Mononuclear cell (primary cell): ENCODE results near the gene ANO1. TPM values are rescaled to one million over a fixed set of nuclear protein-coding genes. Genes with fewer than 3 reads are reported as not detected.
"Not testable (repeated sequence)": the region's sequence is repeated elsewhere in the genome, so short reads cannot be mapped to it uniquely, and the experiment has no call there.

ENCODE experiments used
- H3K27me3 ChIP-seq: 2 replicates; pipeline ENCODE4 v1.6.0; 2011; ENCODE audit warnings: low read length, control low read depth; ENCODE audit not compliant: insufficient read depth
- H3K4me1 ChIP-seq: 2 replicates; pipeline ENCODE4 v1.5.1; 2011; ENCODE audit warnings: mild to moderate bottlenecking, low read length, control low read depth; ENCODE audit not compliant: insufficient read depth
- H3K4me3 ChIP-seq: 2 replicates; pipeline ENCODE4 v1.5.1; 2011; ENCODE audit warnings: mild to moderate bottlenecking, low read length, moderate library complexity
- H3K9me3 ChIP-seq: 2 replicates; pipeline ENCODE4 v1.5.1; 2011; ENCODE audit warnings: low read depth, mild to moderate bottlenecking, control low read depth, low read length
- total RNA-seq: library from RNA; depleted of rRNA; stranded (reverse); fragments of >200 nt; gene quantifications from one replicate; pipeline ENCODE4 v1.2.3, GENCODE V29; 2012

The ANO1 gene
- total RNA-seq, 1 donor: not detected

DNA sequence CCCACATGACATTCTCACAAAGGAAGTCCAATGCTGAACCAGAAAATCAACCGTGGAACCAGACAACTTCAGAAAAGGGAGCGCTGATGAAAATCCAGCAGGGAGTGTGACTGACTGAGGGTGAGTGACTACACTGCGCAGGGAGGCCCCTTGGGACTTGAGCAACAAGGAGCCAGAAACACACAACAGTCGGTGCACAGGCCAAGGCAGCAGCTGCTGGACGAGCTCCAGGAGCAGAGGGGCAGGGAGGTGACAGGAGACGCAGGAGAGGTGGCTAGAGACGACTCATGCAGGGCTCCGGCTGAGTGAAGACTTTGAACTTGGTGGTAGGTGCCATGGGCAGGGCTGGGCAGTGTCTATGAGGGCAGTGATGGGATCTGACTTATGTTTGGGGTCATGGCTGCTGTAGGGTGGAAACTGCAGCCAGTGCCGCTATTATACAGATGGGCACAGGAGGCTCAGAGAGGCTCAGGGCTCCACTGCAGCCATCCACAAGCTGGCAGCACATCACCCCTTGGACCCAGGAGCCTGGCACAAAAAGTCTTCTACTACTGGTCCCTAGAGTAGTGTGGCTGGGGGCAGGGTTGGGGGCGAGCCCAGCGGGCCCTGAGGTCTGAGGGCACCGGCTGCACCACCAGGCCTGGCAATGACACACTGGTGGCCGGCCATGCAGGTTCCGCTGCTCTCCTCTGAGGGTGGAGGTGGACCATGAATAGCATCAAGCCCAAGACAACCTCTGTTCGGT is 114.7 kb downstream of the ANO1 start:
- H3K27me3 ChIP-seq: no peaks in the 10 kb centered on the region

GRCh38 chr11:70193411-70194292 is 115.5 kb downstream of the ANO1 start:
- H3K4me3 ChIP-seq: no peak overlapping the region
- no peaks in the 10 kb centered on the region for H3K4me1 ChIP-seq
- no peaks in the 10 kb centered on the region for H3K9me3 ChIP-seq
- no peaks in the 10 kb centered on the region for H3K27me3 ChIP-seq

More for the DNA sequence above, 114.7 kb downstream of the ANO1 start:
- Histone ChIP-seq H3K4me1 (no peaks in the 10 kb centered on the region), H3K9me3 (no peaks in the 10 kb centered on the region), H3K4me3 (no peak overlapping the region)

- no peaks in the 10 kb centered on the region for H3K4me1 ChIP-seq
- no peaks in the 10 kb centered on the region for H3K9me3 ChIP-seq
- no peak overlapping the region for H3K4me3 ChIP-seq
- H3K27me3 ChIP-seq: no peaks in the 10 kb centered on the region
Observed at GRCh38 chr11:70194792-70195791, 117.0 kb downstream of the ANO1 start.

- no peak overlapping the region for H3K4me3 ChIP-seq
- H3K9me3 ChIP-seq: no peaks in the 10 kb centered on the region
- H3K4me1 ChIP-seq: peaks cover 36% of the 10 kb centered on the region
- H3K27me3 ChIP-seq: no peaks in the 10 kb centered on the region
Observed at GRCh38 chr11:70200212-70200844, 122.2 kb downstream of the ANO1 start.

DNA sequence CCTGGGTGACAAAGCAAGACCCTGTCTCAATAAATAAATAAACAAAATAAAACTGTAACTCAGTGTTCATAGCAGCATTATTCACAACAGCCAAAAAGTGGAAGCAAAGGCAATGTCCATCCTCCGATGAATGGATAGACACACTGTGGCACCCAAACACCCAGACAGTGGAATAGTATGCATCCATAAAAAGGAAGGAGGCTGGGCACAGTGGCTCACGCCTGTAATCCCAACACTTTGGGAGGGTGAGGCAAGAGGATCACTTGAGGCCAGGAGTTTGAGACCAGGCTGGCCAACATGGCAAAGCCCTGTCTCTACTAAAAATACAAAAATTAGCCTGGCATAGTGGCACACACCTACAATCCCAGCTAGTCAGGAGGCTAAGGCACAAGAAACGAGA is 122.9 kb downstream of the ANO1 start:
- not testable (repeated sequence) for H3K27me3 ChIP-seq, H3K4me3 ChIP-seq, H3K9me3 ChIP-seq
- H3K4me1 ChIP-seq: peaks cover 42% of the 10 kb centered on the region

DNA sequence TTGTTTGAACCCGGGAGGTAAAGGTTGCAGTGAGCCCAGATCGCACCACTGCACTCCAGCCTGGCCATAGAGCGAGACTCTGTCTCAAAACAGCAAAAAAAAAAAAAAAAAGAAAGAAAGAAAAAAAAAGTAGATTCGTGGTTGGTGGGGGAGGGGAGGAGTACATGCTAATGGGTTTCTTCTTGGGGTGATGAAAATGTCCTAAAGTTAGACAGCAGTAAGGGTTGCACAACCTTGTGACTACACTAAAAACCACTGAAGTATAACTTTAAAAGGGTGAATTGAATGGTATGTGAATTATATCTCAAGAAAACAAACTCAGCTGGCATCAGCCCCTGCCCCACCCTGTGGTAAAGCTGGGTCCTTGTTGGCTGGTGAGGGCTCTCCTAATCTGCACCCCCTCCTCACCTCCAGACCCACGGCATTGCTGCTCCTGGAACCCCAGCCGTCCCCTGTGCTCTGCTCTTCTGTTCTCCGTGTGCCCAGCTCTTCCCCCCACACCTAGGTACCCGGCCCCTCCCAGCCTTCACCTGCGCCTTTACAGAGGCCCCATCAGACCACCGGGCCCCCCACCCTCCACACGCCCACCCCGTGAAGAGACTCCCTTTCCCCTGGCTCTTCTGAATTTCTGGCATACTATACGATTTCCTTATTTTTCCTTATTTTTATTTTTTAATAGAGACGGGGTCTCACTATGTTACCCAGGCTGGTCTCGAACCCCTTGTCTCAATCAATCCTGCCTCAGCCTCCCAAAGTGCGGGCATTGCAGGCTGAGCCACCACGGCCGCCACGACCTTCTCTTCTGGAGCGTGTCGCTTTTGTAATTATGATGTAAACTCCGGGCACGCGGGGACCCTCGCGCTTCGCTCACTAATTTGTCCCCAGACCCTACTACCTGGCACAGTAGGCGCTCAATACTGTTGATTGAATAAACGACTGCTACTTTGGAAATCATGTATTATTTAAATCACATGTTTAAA is 124.1 kb downstream of the ANO1 start:
- H3K4me1 ChIP-seq: peaks cover 42% of the 10 kb centered on the region
- H3K4me3 ChIP-seq: peak overlapping the region; percentile 99
- H3K9me3 ChIP-seq: no peaks in the 10 kb centered on the region

GRCh38 chr11:70202920-70203750 is 125.0 kb downstream of the ANO1 start, which contains the start of gene FADD:
FADD (plus strand) TSS chr11:70203296; CDS start chr11:70203460, 164 bp downstream.
- no peaks in the 10 kb centered on the region for H3K27me3 ChIP-seq
- peaks cover 42% of the 10 kb centered on the region for H3K4me1 ChIP-seq
- H3K4me3 ChIP-seq: peak within 1 kb of the TSS; percentile 99
- H3K9me3 ChIP-seq: no peaks in the 10 kb centered on the region

More for the DNA sequence above, 124.1 kb downstream of the ANO1 start:
- no peaks in the 10 kb centered on the region for H3K27me3 ChIP-seq

DNA sequence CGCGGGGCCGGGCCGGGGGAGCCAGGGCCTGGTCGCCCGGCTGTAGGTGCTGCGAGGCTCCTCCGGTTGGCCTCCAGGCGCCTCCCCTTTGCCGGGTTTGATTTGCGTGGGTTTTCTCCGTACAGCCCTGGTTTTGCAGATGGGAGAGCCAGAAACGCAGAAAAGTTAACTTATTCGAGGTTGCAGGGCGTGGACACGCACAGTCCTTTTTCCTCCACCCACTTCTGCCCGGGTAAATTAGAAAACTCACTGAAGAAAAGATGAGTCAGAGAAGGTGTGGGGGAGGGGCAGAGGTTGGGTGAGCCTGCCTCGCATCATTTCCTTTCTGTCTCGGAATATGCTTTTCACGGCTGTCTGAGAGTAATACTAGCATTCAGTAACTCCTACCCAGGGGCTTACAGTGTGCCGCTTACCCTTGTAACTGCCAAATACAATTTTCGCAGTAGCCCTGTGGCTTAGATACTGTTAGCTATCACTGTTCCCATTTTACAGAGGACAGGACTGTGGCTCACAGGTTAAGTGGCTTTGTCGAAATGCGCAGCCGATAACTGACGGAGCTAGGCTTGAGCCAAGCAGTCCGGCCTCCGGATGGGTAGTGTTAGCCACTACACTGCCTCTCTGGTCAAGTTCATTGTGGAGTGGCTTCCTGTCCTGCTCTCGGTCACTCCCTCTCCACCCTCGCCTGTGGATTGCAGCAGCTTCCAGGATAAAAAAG is 125.8 kb downstream of the ANO1 start:
- Histone ChIP-seq H3K27me3 (no peaks in the 10 kb centered on the region), H3K4me3 (peak overlapping the region; percentile 99), H3K9me3 (no peaks in the 10 kb centered on the region), H3K4me1 (peaks cover 42% of the 10 kb centered on the region)

- no peaks in the 10 kb centered on the region for H3K27me3 ChIP-seq
- H3K4me1 ChIP-seq: peaks cover 42% of the 10 kb centered on the region
Observed at GRCh38 chr11:70204466-70204799, 126.3 kb downstream of the ANO1 start.

GRCh38 chr11:70205049-70205725 is 127.1 kb downstream of the ANO1 start:
- H3K27me3 ChIP-seq: no peaks in the 10 kb centered on the region
- no peak overlapping the region for H3K4me3 ChIP-seq
- no peaks in the 10 kb centered on the region for H3K9me3 ChIP-seq
- peaks cover 42% of the 10 kb centered on the region for H3K4me1 ChIP-seq

More at GRCh38 chr11:70204466-70204799, 126.3 kb downstream of the ANO1 start:
- H3K9me3 ChIP-seq: no peaks in the 10 kb centered on the region
- H3K4me3 ChIP-seq: peak overlapping the region; percentile 99

DNA sequence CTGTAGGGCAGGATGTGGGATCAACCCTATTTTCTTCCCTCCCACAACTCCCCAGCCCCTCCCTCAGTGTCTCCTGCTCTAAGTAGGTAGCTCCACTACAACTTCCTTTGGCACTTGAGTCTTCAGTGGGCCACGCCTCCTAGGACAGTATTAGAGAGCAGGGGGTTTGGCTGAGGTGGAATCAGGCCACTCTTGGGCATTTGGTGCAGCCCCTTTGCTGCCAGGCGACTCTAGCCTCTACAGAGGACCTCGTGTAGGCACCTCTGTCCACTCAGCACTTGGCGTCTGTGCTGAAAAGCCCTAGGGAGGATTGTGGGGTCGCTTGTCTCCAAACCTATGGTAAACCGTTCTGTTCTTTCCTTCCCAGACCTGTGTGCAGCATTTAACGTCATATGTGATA is 127.6 kb downstream of the ANO1 start:
- Histone ChIP-seq H3K4me1 (peaks cover 42% of the 10 kb centered on the region), H3K27me3 (no peaks in the 10 kb centered on the region), H3K9me3 (no peaks in the 10 kb centered on the region), H3K4me3 (no peak overlapping the region)
